K562 (cell line): ENCODE data around the gene TP73. TPM values are rescaled to one million over a fixed set of nuclear protein-coding genes. Genes with fewer than 3 reads are reported as not detected.

ENCODE experiments used
- CBX3 ChIP-seq, 2 experiments: IDR thresholded peaks; 1 replicate in 1 of 2; 2 replicates in 1 of 2; pipeline ENCODE4 v1.6.1; 2012; ENCODE audit warnings: inconsistent platforms in 2 of 2, low read length in 2 of 2, borderline replicate concordance in 1 of 2, control low read depth in 1 of 2
- CBX8 ChIP-seq: fragments of 200-600 bp; sonication (generic); IDR thresholded peaks from 2 replicates; pipeline ENCODE4 v1.6.1; 2012; ENCODE audit warnings: borderline replicate concordance, mixed run types, low read depth, mild to moderate bottlenecking, moderate library complexity, mixed read lengths, low read length, control low read depth, inconsistent platforms; ENCODE audit not compliant: poor library complexity, severe bottlenecking; ENCODE audit errors: extremely low read depth
- FOXA3 ChIP-seq, 2 experiments: fragments of 450-650 bp in 1 of 2; sonication (generic) in 1 of 2; formaldehyde crosslinking; IDR thresholded peaks in 1 of 2; conservative IDR thresholded peaks in 1 of 2; 2 replicates each; pipeline versions ENCODE4 v1.4.0 to v1.8.0; 2020 to 2022; ENCODE audit warnings: mild to moderate bottlenecking in 2 of 2, missing genetic modification reagents in 1 of 2
- HNRNPUL1 ChIP-seq: fragments of 200-400 bp; formaldehyde crosslinking; IDR thresholded peaks from 2 replicates; pipeline ENCODE4 v1.6.1; 2017; ENCODE audit warnings: low read length
- KLF16 ChIP-seq: IDR thresholded peaks from 2 replicates; pipeline ENCODE4 v1.6.1; 2016; ENCODE audit warnings: antibody characterized with exemption
- MTA1 ChIP-seq: fragments of 450-650 bp; IDR thresholded peaks from 2 replicates; pipeline ENCODE4 v1.6.1; 2017; ENCODE audit warnings: borderline replicate concordance
- MYBL2 ChIP-seq, 2 experiments: fragments of 450-650 bp in 1 of 2; sonication (generic) in 1 of 2; formaldehyde crosslinking in 1 of 2; IDR thresholded peaks; 2 replicates each; pipeline versions ENCODE4 v1.6.1 to v1.8.1; 2017 to 2022; ENCODE audit warnings: borderline replicate concordance in 1 of 2, inconsistent platforms in 1 of 2, low read depth in 1 of 2, mild to moderate bottlenecking in 1 of 2, missing genetic modification reagents in 1 of 2, moderate library complexity in 1 of 2
- NELFE ChIP-seq: IDR thresholded peaks from 2 replicates; pipeline ENCODE4 v1.6.1; 2011; ENCODE audit warnings: mild to moderate bottlenecking; ENCODE audit not compliant: insufficient read depth, insufficient read length
- NFXL1 ChIP-seq: fragments of 450-650 bp; formaldehyde crosslinking; IDR thresholded peaks from 2 replicates; pipeline ENCODE4 v1.4.0; 2021; ENCODE audit warnings: mild to moderate bottlenecking
- NR2C1 ChIP-seq, 2 experiments: fragments of 450-650 bp; IDR thresholded peaks; 2 replicates each; pipeline ENCODE4 v1.6.1; 2017; ENCODE audit warnings: mild to moderate bottlenecking in 2 of 2, antibody characterized with exemption in 1 of 2, inconsistent platforms in 1 of 2, missing compliant biosample characterization in 1 of 2, missing genetic modification characterization in 1 of 2
- PHB2 ChIP-seq: fragments of 450-650 bp; IDR thresholded peaks from 2 replicates; pipeline ENCODE4 v1.6.1; 2017; ENCODE audit warnings: low read depth
- SP2 ChIP-seq: IDR thresholded peaks from 2 replicates; pipeline ENCODE4 v1.6.1; 2011; ENCODE audit warnings: mild to moderate bottlenecking, low read depth, low read length, moderate library complexity; ENCODE audit not compliant: poor library complexity, severe bottlenecking; ENCODE audit errors: extremely low read depth
- TSC22D4 ChIP-seq: fragments of 450-650 bp; IDR thresholded peaks from 2 replicates; pipeline ENCODE4 v1.6.1; 2016; ENCODE audit warnings: missing genetic modification characterization, missing biosample characterization, control low read depth
- YY1 ChIP-seq, 3 experiments: IDR thresholded peaks; 2 replicates each; pipeline ENCODE4 v1.6.1; 2011; ENCODE audit warnings: low read length in 2 of 3, mild to moderate bottlenecking in 2 of 3, moderate library complexity in 2 of 3, borderline replicate concordance in 1 of 3, control low read depth in 1 of 3, low read depth in 1 of 3; ENCODE audit not compliant: insufficient read depth in 3 of 3, insufficient replicate concordance in 2 of 3, control insufficient read depth in 1 of 3, insufficient read length in 1 of 3; ENCODE audit errors: extremely low read depth in 1 of 3
- ZNF253 ChIP-seq: fragments of 250-450 bp; sonication (Bioruptor Pico); conservative IDR thresholded peaks from 2 replicates; pipeline ENCODE4 v1.6.1; 2021; ENCODE audit warnings: mild to moderate bottlenecking
- ZNF561 ChIP-seq: fragments of 450-650 bp; formaldehyde crosslinking; conservative IDR thresholded peaks from 2 replicates; pipeline ENCODE4 v1.4.0; 2020; ENCODE audit warnings: mild to moderate bottlenecking, moderate library complexity
- ZNF586 ChIP-seq: fragments of 450-650 bp; formaldehyde crosslinking; conservative IDR thresholded peaks from 2 replicates; pipeline ENCODE4 v1.4.0; 2020; ENCODE audit warnings: mild to moderate bottlenecking, moderate library complexity
- ZNF764 ChIP-seq: fragments of 250-450 bp; sonication (Bioruptor Pico); IDR thresholded peaks from 2 replicates; pipeline ENCODE4 v1.4.0; 2020; ENCODE audit warnings: low read depth, mild to moderate bottlenecking, moderate library complexity
- polyA plus RNA-seq, 8 experiments: library from polyadenylated mRNA; depleted of rRNA in 4 of 8; stranded (reverse) in 5 of 8; unstranded in 3 of 8; fragments of >200 nt; fragmentation: Nextera tagmentation in 2 of 8; fragmentation: Illumina TruSeq in 1 of 8; extraction: Ambion mirVana in 2 of 8; extraction: Trizol in 1 of 8; gene quantifications; 2 replicates each; pipeline versions ENCODE4 v1.2.1 to v1.2.3, GENCODE V29; 2011 to 2014; ENCODE audit warnings: inconsistent platforms in 1 of 8, missing spikeins in 1 of 8
- total RNA-seq, 7 experiments: library from RNA; depleted of rRNA in 6 of 7; stranded (reverse); fragments of >200 nt in 6 of 7; fragmentation: Illumina TruSeq in 2 of 7; extraction: Trizol in 2 of 7; gene quantifications; 2 replicates each; pipeline versions ENCODE4 v1.2.1 to v1.2.3, GENCODE V29; 2011 to 2021; ENCODE audit warnings: low replicate concordance in 1 of 7
- TF ChIP-seq, protein P1 (sequence below): IDR thresholded peaks from 2 replicates; pipeline ENCODE4 v1.6.1; 2011; ENCODE audit not compliant: insufficient read length; ENCODE audit errors: extremely low read depth
- TF ChIP-seq, protein P2 (sequence below): fragments of 250-450 bp; sonication (Bioruptor Pico); IDR thresholded peaks from 2 replicates; pipeline ENCODE4 v1.4.0; 2020; ENCODE audit warnings: borderline replicate concordance

Gene TP73
- total and polyA plus RNA-seq, 9 of the 15 experiments (the other 6 are each of a cell fraction or from before 2014, with no cell fraction given): 0.07 to 1.6 (median 0.40) TPM; not detected in 2

- TF ChIP-seq NELFE: no peak
- TF ChIP-seq, protein P1, sequence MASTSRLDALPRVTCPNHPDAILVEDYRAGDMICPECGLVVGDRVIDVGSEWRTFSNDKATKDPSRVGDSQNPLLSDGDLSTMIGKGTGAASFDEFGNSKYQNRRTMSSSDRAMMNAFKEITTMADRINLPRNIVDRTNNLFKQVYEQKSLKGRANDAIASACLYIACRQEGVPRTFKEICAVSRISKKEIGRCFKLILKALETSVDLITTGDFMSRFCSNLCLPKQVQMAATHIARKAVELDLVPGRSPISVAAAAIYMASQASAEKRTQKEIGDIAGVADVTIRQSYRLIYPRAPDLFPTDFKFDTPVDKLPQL: no peak
- TF ChIP-seq ZNF764 (CRISPR knock-in tag): no peak
- no peak for TF ChIP-seq YY1 (IDR thresholded peaks at IDR 0.05; ENCODE audit: borderline replicate concordance in 1 of 3, control insufficient read depth in 1 of 3, extremely low read depth in 1 of 3, insufficient read depth in 3 of 3, insufficient read length in 1 of 3, insufficient replicate concordance in 2 of 3, low read depth in 1 of 3, low read length in 2 of 3)
- no peak for TF ChIP-seq CBX3 (IDR thresholded peaks at IDR 0.05; ENCODE audit: borderline replicate concordance in 1 of 2, low read length in 2 of 2)
- TF ChIP-seq CBX8: no peak
- no peak for TF ChIP-seq ZNF253 (CRISPR knock-in tag)
- no peak for TF ChIP-seq TSC22D4 (tag)
- TF ChIP-seq NFXL1: no peak
- TF ChIP-seq FOXA3 (CRISPR knock-in tag; conservative IDR thresholded peaks at IDR 0.05 in 1 of 2, IDR thresholded peaks at IDR 0.05 in 1 of 2): peak; percentile 99 to 100
- no peak for TF ChIP-seq ZNF586 (CRISPR knock-in tag)
- no peak for TF ChIP-seq MTA1
- no peak for TF ChIP-seq KLF16
- TF ChIP-seq SP2: peak; percentile 69
- TF ChIP-seq, protein P2, sequence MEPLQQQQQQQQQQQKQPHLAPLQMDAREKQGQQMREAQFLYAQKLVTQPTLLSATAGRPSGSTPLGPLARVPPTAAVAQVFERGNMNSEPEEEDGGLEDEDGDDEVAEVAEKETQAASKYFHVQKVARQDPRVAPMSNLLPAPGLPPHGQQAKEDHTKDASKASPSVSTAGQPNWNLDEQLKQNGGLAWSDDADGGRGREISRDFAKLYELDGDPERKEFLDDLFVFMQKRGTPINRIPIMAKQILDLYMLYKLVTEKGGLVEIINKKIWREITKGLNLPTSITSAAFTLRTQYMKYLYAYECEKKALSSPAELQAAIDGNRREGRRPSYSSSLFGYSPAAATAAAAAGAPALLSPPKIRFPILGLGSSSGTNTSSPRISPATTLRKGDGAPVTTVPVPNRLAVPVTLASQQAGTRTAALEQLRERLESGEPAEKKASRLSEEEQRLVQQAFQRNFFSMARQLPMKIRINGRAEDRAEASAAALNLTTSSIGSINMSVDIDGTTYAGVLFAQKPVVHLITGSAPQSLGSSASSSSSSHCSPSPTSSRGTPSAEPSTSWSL: no peak
- no peak for TF ChIP-seq HNRNPUL1
- no peak for TF ChIP-seq ZNF561 (CRISPR knock-in tag)
- TF ChIP-seq MYBL2 (IDR thresholded peaks at IDR 0.05; ENCODE audit: low read depth): no peak
- TF ChIP-seq MYBL2 (CRISPR knock-in tag; IDR thresholded peaks at IDR 0.05; ENCODE audit: borderline replicate concordance): no peak
- TF ChIP-seq NR2C1 (IDR thresholded peaks at IDR 0.05): no peak
- no peak for TF ChIP-seq NR2C1 (tag; IDR thresholded peaks at IDR 0.05)
- TF ChIP-seq PHB2: no peak
Observed at GRCh38 chr1:3624200-3625136, 27.8 kb upstream of the TP73 start, which contains the start of gene TPRG1L (continued).
